ENCODE results near the gene PRKAG2. TPM values are rescaled to one million over a fixed set of nuclear protein-coding genes. Genes with fewer than 3 reads are reported as not detected.

Gene PRKAG2
- total RNA-seq, 4 donors from 2014 or later: 19.5 to 30.8 (median 27.6) TPM

GRCh38 chr7:151549083-151549482 lies 327.8 kb downstream of the PRKAG2 start:
- no peaks in the 10 kb centered on the region for H3K36me3 ChIP-seq
- TF ChIP-seq CTCF (IDR thresholded peaks at IDR 0.05): no peak
- TF ChIP-seq POLR2A (IDR thresholded peaks at IDR 0.05): no peak
- intact Hi-C loops (cut with DNase I): no loop called here
- H3K4me3 ChIP-seq (replicated peaks in 1 of 3): no peak overlapping the region
- H3K27ac ChIP-seq: no peak overlapping the region
- WGBS, 2 donors: 89 to 94% methylated on average over 7 of the region's 7 CpGs
- H3K9me3 ChIP-seq: no peaks in the 10 kb centered on the region
- H3K27me3 ChIP-seq: no peaks in the 10 kb centered on the region
- no peak for DNase-seq
- peaks cover 14 to 27% of the 10 kb centered on the region in 2 donors for H3K4me1 ChIP-seq

- H3K36me3 ChIP-seq: no peaks in the 10 kb centered on the region
- no peak for DNase-seq
- no peak overlapping the region for H3K4me3 ChIP-seq (replicated peaks in 1 of 3)
- no peak overlapping the region for H3K27ac ChIP-seq
- H3K27me3 ChIP-seq: no peaks in the 10 kb centered on the region
- H3K4me1 ChIP-seq: peaks cover 0 to 8% of the 10 kb centered on the region in 2 donors
- intact Hi-C loops (cut with DNase I): no loop called here
- no peaks in the 10 kb centered on the region for H3K9me3 ChIP-seq
- TF ChIP-seq CTCF (IDR thresholded peaks at IDR 0.05) (no peak), POLR2A (IDR thresholded peaks at IDR 0.05) (no peak)
These were observed 332.7 kb downstream of the PRKAG2 start for GRCh38 chr7:151544183-151544582.

GRCh38 chr7:151542606-151543130 lies 334.2 kb downstream of the PRKAG2 start:
- WGBS, 2 donors: 94 to 97% methylated on average over 4 to 6 of the region's 6 CpGs

GRCh38 chr7:151541709-151542499 lies 335.0 kb downstream of the PRKAG2 start:
- DNase-seq: peak in 1 of 2 donors; percentile 27
- Histone ChIP-seq H3K36me3 (no peaks in the 10 kb centered on the region), H3K9me3 (no peaks in the 10 kb centered on the region), H3K4me1 (peaks cover 8 to 9% of the 10 kb centered on the region in 2 donors), H3K4me3 (replicated peaks in 1 of 3) (no peak overlapping the region), H3K27ac (no peak overlapping the region), H3K27me3 (no peaks in the 10 kb centered on the region)
- intact Hi-C loops (cut with DNase I): no loop called here
- WGBS, 2 donors: 81 to 87% methylated on average over 17 of the region's 17 CpGs
- TF ChIP-seq CTCF (IDR thresholded peaks at IDR 0.05): no peak
- TF ChIP-seq POLR2A (IDR thresholded peaks at IDR 0.05): no peak

More at GRCh38 chr7:151542606-151543130, 334.2 kb downstream of the PRKAG2 start:
- intact Hi-C loops (cut with DNase I): no loop called here
- no peak for DNase-seq
- no peak overlapping the region for H3K4me3 ChIP-seq (replicated peaks in 1 of 3)
- no peaks in the 10 kb centered on the region for H3K36me3 ChIP-seq
- no peak overlapping the region for H3K27ac ChIP-seq
- peaks cover 9 to 10% of the 10 kb centered on the region in 2 donors for H3K4me1 ChIP-seq
- no peaks in the 10 kb centered on the region for H3K9me3 ChIP-seq
- TF ChIP-seq POLR2A (IDR thresholded peaks at IDR 0.05): no peak
- no peak for TF ChIP-seq CTCF (IDR thresholded peaks at IDR 0.05)
- H3K27me3 ChIP-seq: no peaks in the 10 kb centered on the region

GRCh38 chr7:151540146-151540545 lies 336.8 kb downstream of the PRKAG2 start:
- 96 to 98% methylated on average over 4 of the region's 4 CpGs for WGBS, 2 donors
- no peak overlapping the region for H3K27ac ChIP-seq
- DNase-seq: no peak
- intact Hi-C loops (cut with DNase I): no loop called here
- TF ChIP-seq CTCF (IDR thresholded peaks at IDR 0.05) (no peak), POLR2A (IDR thresholded peaks at IDR 0.05) (no peak)
- no peaks in the 10 kb centered on the region for H3K27me3 ChIP-seq
- H3K4me1 ChIP-seq: peaks cover 3 to 9% of the 10 kb centered on the region in 2 donors
- no peaks in the 10 kb centered on the region for H3K36me3 ChIP-seq
- no peak overlapping the region for H3K4me3 ChIP-seq (replicated peaks in 1 of 3)
- no peaks in the 10 kb centered on the region for H3K9me3 ChIP-seq

Data from thyroid gland (tissue), 4 donors.